ENCODE measurements around the gene GRIN2C.

Gene GRIN2C

GRCh38 chr17:74833501-74834377 is 25.9 kb downstream of the GRIN2C start:
- TF ChIP-seq GATA2 (IDR thresholded peaks at IDR 0.05; ENCODE audit: low read depth, low read length) (no peak), GATA3 (IDR thresholded peaks at IDR 0.05; ENCODE audit: low read depth, low read length) (no peak)

GRCh38 chr17:74832421-74832820 is 27.3 kb downstream of the GRIN2C start:
- no peak for TF ChIP-seq GATA2 (IDR thresholded peaks at IDR 0.05; ENCODE audit: low read depth, low read length)
- TF ChIP-seq GATA3 (IDR thresholded peaks at IDR 0.05; ENCODE audit: low read depth, low read length) = no peak

GRCh38 chr17:74831444-74832146 is 28.1 kb downstream of the GRIN2C start:
- no peak for TF ChIP-seq GATA3 (IDR thresholded peaks at IDR 0.05; ENCODE audit: low read depth, low read length)
- TF ChIP-seq GATA2 (IDR thresholded peaks at IDR 0.05; ENCODE audit: low read depth, low read length) = no peak

- TF ChIP-seq GATA2 (IDR thresholded peaks at IDR 0.05; ENCODE audit: low read depth, low read length) = no peak
- no peak for TF ChIP-seq GATA3 (IDR thresholded peaks at IDR 0.05; ENCODE audit: low read depth, low read length)
Observed at GRCh38 chr17:74830861-74831260, 28.8 kb downstream of the GRIN2C start.

DNA sequence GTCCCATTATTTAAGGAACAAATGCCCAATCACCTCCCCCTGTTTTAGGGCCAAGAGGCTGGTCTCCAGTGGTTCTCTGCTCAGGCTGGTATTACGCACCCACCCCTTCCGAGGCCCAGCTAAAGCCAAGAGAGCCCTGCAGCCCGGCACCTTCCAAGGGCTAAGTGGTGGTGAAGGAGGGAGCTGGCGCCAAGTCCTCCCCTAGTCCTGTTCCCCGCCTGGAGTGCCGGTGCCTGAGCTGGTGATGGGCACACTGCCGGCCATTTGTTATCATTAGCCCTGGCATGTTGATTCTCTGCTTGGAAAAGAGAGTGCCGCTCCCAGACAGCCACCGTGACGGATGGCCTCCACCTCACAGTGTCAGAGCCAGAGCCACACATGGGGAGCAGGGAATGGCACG is 31.9 kb downstream of the GRIN2C start:
- TF ChIP-seq GATA3 (IDR thresholded peaks at IDR 0.05; ENCODE audit: low read depth, low read length) (no peak), GATA2 (IDR thresholded peaks at IDR 0.05; ENCODE audit: low read depth, low read length) (no peak)

- TF ChIP-seq GATA2 (IDR thresholded peaks at IDR 0.05; ENCODE audit: low read depth, low read length) = no peak
- TF ChIP-seq GATA3 (IDR thresholded peaks at IDR 0.05; ENCODE audit: low read depth, low read length) = no peak
Observed at GRCh38 chr17:74825952-74826719, 33.5 kb downstream of the GRIN2C start.

- TF ChIP-seq GATA2 (IDR thresholded peaks at IDR 0.05; ENCODE audit: low read depth, low read length) (no peak), GATA3 (IDR thresholded peaks at IDR 0.05; ENCODE audit: low read depth, low read length) (no peak)
Observed at GRCh38 chr17:74824961-74825627, 34.6 kb downstream of the GRIN2C start.

GRCh38 chr17:74822939-74823367 is 36.7 kb downstream of the GRIN2C start:
- TF ChIP-seq GATA2 (IDR thresholded peaks at IDR 0.05; ENCODE audit: low read depth, low read length) = no peak
- TF ChIP-seq GATA3 (IDR thresholded peaks at IDR 0.05; ENCODE audit: low read depth, low read length) = no peak

DNA sequence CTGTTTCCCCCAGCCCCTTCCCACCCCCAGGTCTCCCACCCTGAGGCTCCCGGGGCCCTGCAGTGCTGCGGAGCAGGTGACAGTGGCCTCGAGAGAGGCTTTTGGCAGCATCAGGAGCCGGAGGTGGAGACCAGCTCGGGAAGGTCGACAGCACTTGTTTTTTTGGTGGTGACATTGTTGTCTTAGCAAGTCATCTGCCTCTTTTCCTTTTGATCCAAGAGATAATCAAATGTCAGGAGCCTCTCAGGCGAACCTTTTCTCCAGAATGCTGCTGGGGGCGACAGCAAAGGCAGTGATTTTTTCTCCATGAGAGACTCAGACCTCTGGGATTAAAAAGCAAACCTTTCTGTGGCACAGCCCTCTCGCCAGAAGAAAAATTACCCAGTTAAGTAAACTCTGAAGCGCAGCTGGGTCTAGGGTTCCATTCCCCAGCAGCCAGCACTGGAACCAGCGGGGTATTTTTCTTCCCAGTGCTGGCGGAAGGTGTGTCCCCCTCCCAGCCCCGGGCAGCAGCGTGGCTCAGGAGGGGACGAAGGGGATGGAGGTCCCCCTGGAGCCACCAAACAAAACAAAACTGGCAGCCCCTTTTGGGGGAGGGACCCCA is 37.2 kb downstream of the GRIN2C start:
- no peak for TF ChIP-seq GATA2 (IDR thresholded peaks at IDR 0.05; ENCODE audit: low read depth, low read length)
- TF ChIP-seq GATA3 (IDR thresholded peaks at IDR 0.05; ENCODE audit: low read depth, low read length) = no peak

- no peak for TF ChIP-seq GATA3 (IDR thresholded peaks at IDR 0.05; ENCODE audit: low read depth, low read length)
- TF ChIP-seq GATA2 (IDR thresholded peaks at IDR 0.05; ENCODE audit: low read depth, low read length) = no peak
Observed at GRCh38 chr17:74821655-74822334, 37.9 kb downstream of the GRIN2C start.

DNA sequence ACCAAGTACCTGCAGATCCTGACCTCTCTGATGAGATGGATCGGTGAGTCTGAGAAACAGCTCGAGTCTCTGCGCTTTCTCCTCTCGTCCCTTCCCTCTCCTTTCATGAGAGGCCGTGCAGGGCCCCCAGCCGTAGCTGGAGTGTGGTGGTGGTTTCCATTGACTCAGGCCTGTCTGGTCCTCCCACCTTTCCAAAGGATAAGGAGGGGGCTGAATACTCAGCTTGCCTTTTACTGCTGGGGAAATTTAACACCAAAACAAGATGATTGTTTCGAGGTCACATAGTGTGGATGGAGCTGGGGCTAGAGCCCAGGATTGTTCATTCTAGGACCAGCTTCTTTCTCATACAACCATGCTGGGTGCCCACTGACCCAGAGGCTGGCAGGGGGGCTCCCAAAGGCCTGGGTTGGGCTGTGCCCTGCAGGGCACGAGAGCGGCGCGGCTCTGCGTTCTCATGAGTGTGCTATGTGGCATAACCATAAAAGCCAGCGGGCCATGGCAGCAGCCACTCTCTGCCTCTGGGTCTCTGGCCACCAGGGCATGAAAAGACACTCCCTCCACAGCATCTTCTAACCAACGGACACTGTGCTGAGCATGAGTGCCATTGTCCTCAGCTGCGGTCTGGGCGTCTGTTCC is 39.8 kb downstream of the GRIN2C start:
- TF ChIP-seq GATA2 (IDR thresholded peaks at IDR 0.05; ENCODE audit: low read depth, low read length) = no peak
- TF ChIP-seq GATA3 (IDR thresholded peaks at IDR 0.05; ENCODE audit: low read depth, low read length) = no peak

- TF ChIP-seq GATA3 (IDR thresholded peaks at IDR 0.05; ENCODE audit: low read depth, low read length) = no peak
- no peak for TF ChIP-seq GATA2 (IDR thresholded peaks at IDR 0.05; ENCODE audit: low read depth, low read length)
Observed at GRCh38 chr17:74818291-74818938, 41.3 kb downstream of the GRIN2C start.
